CD14-positive monocyte (primary cell): ENCODE data around the gene KLHL30. TPM values are rescaled to one million over a fixed set of nuclear protein-coding genes. Genes with fewer than 3 reads are reported as not detected.

Experiments used
- DNase-seq, 3 donors: peaks; one replicate each; pipeline ENCODE4 v3.0.0-alpha.2; 2011 to 2022
- H2AFZ ChIP-seq: 2 replicates; pipeline ENCODE4 v1.6.0; 2012; ENCODE audit warnings: mild to moderate bottlenecking, low read depth, low read length, inconsistent platforms; ENCODE audit not compliant: insufficient read depth, poor library complexity, severe bottlenecking
- H3K27ac ChIP-seq, 2 donors: 1 replicate in 1 of 2; 2 replicates in 1 of 2; pipeline ENCODE4 v1.5.1; 2012 to 2013; ENCODE audit warnings: low read length in 2 of 2, control low read depth in 1 of 2, inconsistent platforms in 1 of 2, low read depth in 1 of 2, mild to moderate bottlenecking in 1 of 2
- H3K27me3 ChIP-seq, 2 donors: one replicate each; pipeline versions ENCODE4 v1.6.0 to v1.6.1; 2011 to 2013; ENCODE audit warnings: low read length in 2 of 2; ENCODE audit not compliant: control insufficient read depth in 2 of 2, insufficient read depth in 2 of 2
- H3K36me3 ChIP-seq, 2 donors: replicated peaks in 1 of 2; 1 replicate in 1 of 2; 2 replicates in 1 of 2; pipeline versions ENCODE4 v1.5.1 to v1.6.1; 2012 to 2013; ENCODE audit warnings: low read length in 2 of 2, control low read depth in 1 of 2, inconsistent platforms in 1 of 2, mild to moderate bottlenecking in 1 of 2; ENCODE audit not compliant: insufficient read depth in 2 of 2, control insufficient read depth in 1 of 2
- H3K4me1 ChIP-seq, 2 donors: 1 replicate in 1 of 2; 2 replicates in 1 of 2; pipeline versions ENCODE4 v1.5.1 to v1.6.1; 2012 to 2013; ENCODE audit warnings: low read length in 2 of 2, control low read depth in 1 of 2, inconsistent platforms in 1 of 2, mild to moderate bottlenecking in 1 of 2, moderate library complexity in 1 of 2; ENCODE audit not compliant: insufficient read depth in 2 of 2, control insufficient read depth in 1 of 2
- H3K4me2 ChIP-seq: replicated peaks from 2 replicates; pipeline ENCODE3; 2012; ENCODE audit warnings: low read length, moderate library complexity, mild to moderate bottlenecking; ENCODE audit not compliant: poor library complexity, severe bottlenecking; ENCODE audit errors: extremely low read depth
- H3K4me3 ChIP-seq, 3 experiments: fragments of 200-600 bp in 1 of 3; sonication (generic) in 1 of 3; replicated peaks in 1 of 3; 1 replicate in 2 of 3; 2 replicates in 1 of 3; pipeline ENCODE4 v1.5.1; 2011 to 2013; ENCODE audit warnings: low read length in 3 of 3, mild to moderate bottlenecking in 3 of 3, control low read depth in 2 of 3, low read depth in 2 of 3, inconsistent platforms in 1 of 3, moderate library complexity in 1 of 3
- H3K79me2 ChIP-seq: 2 replicates; pipeline ENCODE4 v1.6.0; 2012; ENCODE audit warnings: mild to moderate bottlenecking, control low read depth, inconsistent platforms, low read length, moderate library complexity; ENCODE audit not compliant: insufficient read depth
- H3K9ac ChIP-seq: 2 replicates; pipeline ENCODE4 v1.6.0; 2017; ENCODE audit warnings: low read length, mild to moderate bottlenecking; ENCODE audit not compliant: insufficient read depth, poor library complexity, severe bottlenecking
- H3K9me3 ChIP-seq, 2 donors: replicated peaks in 1 of 2; 1 replicate in 1 of 2; 2 replicates in 1 of 2; pipeline versions ENCODE4 v1.5.1 to v1.6.1; 2012 to 2013; ENCODE audit warnings: low read length in 2 of 2, control low read depth in 1 of 2; ENCODE audit not compliant: control insufficient read depth in 1 of 2, insufficient read depth in 1 of 2
- H4K20me1 ChIP-seq: 2 replicates; pipeline ENCODE4 v1.6.0; 2012; ENCODE audit warnings: mild to moderate bottlenecking, low read length, control low read depth, moderate library complexity; ENCODE audit not compliant: insufficient read depth
- H3K27ac Mint-ChIP-seq, 7 donors: one replicate each; pipeline ENCODE4 v1.8.0; 2020; ENCODE audit warnings: mild to moderate bottlenecking in 7 of 7, mixed read lengths in 7 of 7, moderate library complexity in 6 of 7, inconsistent platforms in 2 of 7
- H3K27me3 Mint-ChIP-seq, 3 donors: one replicate each; pipeline ENCODE4 v1.8.0; 2021 to 2022; ENCODE audit warnings: low read depth in 3 of 3, mild to moderate bottlenecking in 3 of 3, mixed read lengths in 3 of 3, moderate library complexity in 3 of 3, inconsistent platforms in 1 of 3
- H3K36me3 Mint-ChIP-seq, 2 donors: one replicate each; pipeline ENCODE4 v1.8.0; 2020; ENCODE audit warnings: mixed read lengths in 2 of 2, inconsistent platforms in 1 of 2, mild to moderate bottlenecking in 1 of 2
- H3K4me1 Mint-ChIP-seq: one replicate; pipeline ENCODE4 v1.8.0; 2020; ENCODE audit warnings: mild to moderate bottlenecking, mixed read lengths
- H3K4me3 Mint-ChIP-seq, 2 donors: one replicate each; pipeline ENCODE4 v1.8.0; 2020; ENCODE audit warnings: mild to moderate bottlenecking in 2 of 2, mixed read lengths in 2 of 2, moderate library complexity in 1 of 2
- H3K9me3 Mint-ChIP-seq, 7 donors: one replicate each; pipeline ENCODE4 v1.8.0; 2020 to 2022; ENCODE audit warnings: mixed read lengths in 7 of 7, mild to moderate bottlenecking in 6 of 7, moderate library complexity in 6 of 7, inconsistent platforms in 2 of 7
- WGBS: methylation state at CpG from one replicate; pipeline ENCODE4 v1.1.5; 2013; ENCODE audit warnings: missing lambda C conversion rate; ENCODE audit not compliant: insufficient coverage; 5-methylcytosine and 5-hydroxymethylcytosine counted together
- intact Hi-C, 2 donors: fragments of 100-400 bp; cut with micrococcal nuclease; formaldehyde crosslinking; loops; one replicate each; pipeline versions ENCODE4 v1.15.0 to v1.15.1; 2023
- polyA plus RNA-seq, 3 donors: library from polyadenylated mRNA; depleted of rRNA in 1 of 3; unstranded in 2 of 3; stranded (reverse) in 1 of 3; fragments of 300-500 nt in 2 of 3; fragments of >200 nt in 1 of 3; fragmentation: Illumina TruSeq in 2 of 3; gene quantifications; 1 replicate in 2 of 3; 2 replicates in 1 of 3; pipeline ENCODE4 v1.2.3, GENCODE V29; 2012 to 2021
- TF ChIP-seq, protein P1 (sequence below): fragments of 200-600 bp; IDR thresholded peaks from one replicate; pipeline ENCODE4 v1.8.0; 2022; ENCODE audit warnings: antibody characterized with exemption, mild to moderate bottlenecking

The KLHL30 gene
- polyA plus RNA-seq, 3 donors, result 0.01 to 0.14 TPM; not detected in 1

GRCh38 chr2:238135601-238136150 is 2.8 kb upstream of the KLHL30 start:
- peaks cover 37% of the 10 kb centered on the region for H3K4me1 Mint-ChIP-seq
- intact Hi-C loops, result no loop called here

DNA sequence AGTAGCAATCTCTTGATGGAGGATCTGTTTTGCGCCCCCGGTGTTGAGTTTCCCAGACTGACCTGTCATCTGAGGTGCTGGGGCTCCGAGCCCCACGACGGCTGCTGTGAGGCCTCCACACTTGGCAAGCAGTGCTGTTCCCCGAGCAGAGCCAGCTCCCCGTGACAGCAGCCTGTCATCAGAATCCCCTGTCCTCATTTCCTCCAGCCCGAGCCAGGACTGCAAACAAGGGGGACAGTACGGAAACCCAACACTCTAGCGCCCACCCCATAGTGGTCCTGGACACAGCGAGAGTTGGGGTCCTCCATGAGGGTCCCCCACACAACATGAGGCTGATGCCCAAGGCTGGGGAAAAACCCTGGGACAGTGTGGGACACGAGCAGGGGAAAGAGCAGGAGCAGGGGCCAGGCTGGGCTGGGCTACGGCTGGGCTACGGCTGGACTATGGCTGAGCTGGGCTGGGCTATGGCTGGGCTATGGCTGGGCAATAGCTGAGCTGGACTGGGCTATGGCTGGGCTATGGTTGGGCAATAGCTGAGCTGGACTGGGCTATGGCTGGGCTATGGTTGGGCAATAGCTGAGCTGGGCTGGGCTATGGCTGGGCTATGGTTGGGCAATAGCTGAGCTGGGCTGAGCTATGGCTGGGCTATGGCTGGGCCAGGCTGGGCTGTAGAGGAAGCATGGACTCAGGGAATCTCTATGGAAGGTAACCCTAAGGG is 1.5 kb upstream of the KLHL30 start:
- H3K4me2 ChIP-seq, result peak overlapping the region; percentile 4
- no peaks in the 10 kb centered on the region for H3K27me3 ChIP-seq
- no peaks in the 10 kb centered on the region for H3K9me3 ChIP-seq
- no peaks in the 10 kb centered on the region for H3K36me3 ChIP-seq
- Mint-ChIP-seq H3K4me1 (peaks cover 50% of the 10 kb centered on the region), H3K27ac (peak overlapping the region in 6 of 7 donors; percentile 83 to 91 (median 88)), H3K4me3 (peak overlapping the region; percentile 57 to 87), H3K9me3 (no peaks in the 10 kb centered on the region), H3K27me3 (peaks cover 2 to 5% (median 2%) of the 10 kb centered on the region in 3 donors), H3K36me3 (no peaks in the 10 kb centered on the region)
- 48% methylated on average over 14 of the region's 14 CpGs for WGBS
- no peaks in the 10 kb centered on the region for H4K20me1 ChIP-seq
- TF ChIP-seq, protein P1, sequence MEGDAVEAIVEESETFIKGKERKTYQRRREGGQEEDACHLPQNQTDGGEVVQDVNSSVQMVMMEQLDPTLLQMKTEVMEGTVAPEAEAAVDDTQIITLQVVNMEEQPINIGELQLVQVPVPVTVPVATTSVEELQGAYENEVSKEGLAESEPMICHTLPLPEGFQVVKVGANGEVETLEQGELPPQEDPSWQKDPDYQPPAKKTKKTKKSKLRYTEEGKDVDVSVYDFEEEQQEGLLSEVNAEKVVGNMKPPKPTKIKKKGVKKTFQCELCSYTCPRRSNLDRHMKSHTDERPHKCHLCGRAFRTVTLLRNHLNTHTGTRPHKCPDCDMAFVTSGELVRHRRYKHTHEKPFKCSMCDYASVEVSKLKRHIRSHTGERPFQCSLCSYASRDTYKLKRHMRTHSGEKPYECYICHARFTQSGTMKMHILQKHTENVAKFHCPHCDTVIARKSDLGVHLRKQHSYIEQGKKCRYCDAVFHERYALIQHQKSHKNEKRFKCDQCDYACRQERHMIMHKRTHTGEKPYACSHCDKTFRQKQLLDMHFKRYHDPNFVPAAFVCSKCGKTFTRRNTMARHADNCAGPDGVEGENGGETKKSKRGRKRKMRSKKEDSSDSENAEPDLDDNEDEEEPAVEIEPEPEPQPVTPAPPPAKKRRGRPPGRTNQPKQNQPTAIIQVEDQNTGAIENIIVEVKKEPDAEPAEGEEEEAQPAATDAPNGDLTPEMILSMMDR, result no peak
- H3K4me3 ChIP-seq, result peak overlapping the region in 1 of 3 experiments; percentile 3
- H3K79me2 ChIP-seq, result no peaks in the 10 kb centered on the region
- H3K27ac ChIP-seq, result peak overlapping the region in 1 of 2 donors; percentile 61
- H3K9ac ChIP-seq, result no peak overlapping the region
- H2AFZ ChIP-seq, result peak overlapping the region; percentile 29
- H3K4me1 ChIP-seq, result peaks cover 38 to 49% of the 10 kb centered on the region in 2 donors
- DNase-seq, result peak; percentile 69 to 93 (median 88)
- intact Hi-C loops, result no loop called here

More at GRCh38 chr2:238135601-238136150, 2.8 kb upstream of the KLHL30 start:
- H2AFZ ChIP-seq, result no peak overlapping the region
- H3K4me3 ChIP-seq, result no peak overlapping the region
- TF ChIP-seq, protein P1, result no peak
- Mint-ChIP-seq H3K4me3 (no peak overlapping the region), H3K9me3 (no peaks in the 10 kb centered on the region), H3K36me3 (no peaks in the 10 kb centered on the region), H3K27me3 (peaks cover 0 to 5% (median 2%) of the 10 kb centered on the region in 3 donors), H3K27ac (peak overlapping the region in 1 of 7 donors; percentile 87)
- no peaks in the 10 kb centered on the region for H3K79me2 ChIP-seq
- no peaks in the 10 kb centered on the region for H3K36me3 ChIP-seq
- no peak for DNase-seq
- no peaks in the 10 kb centered on the region for H3K9me3 ChIP-seq
- H3K9ac ChIP-seq, result no peak overlapping the region
- no peak overlapping the region for H3K4me2 ChIP-seq
- H3K27ac ChIP-seq, result no peak overlapping the region
- no peaks in the 10 kb centered on the region for H4K20me1 ChIP-seq
- peaks cover 25 to 36% of the 10 kb centered on the region in 2 donors for H3K4me1 ChIP-seq
- no peaks in the 10 kb centered on the region for H3K27me3 ChIP-seq
- 94% methylated on average over 10 of the region's 15 CpGs for WGBS
